HEK293T (cell line): ENCODE results near the gene SLC34A2.
A peak's percentile ranks its signal among the peaks of the same experiment; 100 is the strongest.

Experiments used
- CTCF ChIA-PET: fragments of 350-600 bp; formaldehyde crosslinking; extraction: SDS; loops from one replicate; lab custom pipeline; 2021; ENCODE audit warnings: antibody characterized with exemption, inconsistent platforms; lab: Yijun Ruan, JAX
- POLR2A ChIA-PET: fragments of 350-600 bp; formaldehyde crosslinking; extraction: SDS; loops from one replicate; lab custom pipeline; 2020; ENCODE audit warnings: antibody characterized with exemption, inconsistent platforms; lab: Yijun Ruan, JAX
- DNase-seq: peaks from one replicate; pipeline ENCODE4 v3.0.0; 2012; ENCODE audit warnings: mixed read lengths; ENCODE audit errors: extremely low spot score
- ARNT ChIP-seq: fragments of 450-650 bp; IDR thresholded peaks from 2 replicates; pipeline ENCODE4 v1.6.1; 2017; ENCODE audit warnings: mild to moderate bottlenecking
- BHLHE40 ChIP-seq: fragments of 450-650 bp; IDR thresholded peaks from 2 replicates; pipeline ENCODE4 v1.6.1; 2016; ENCODE audit warnings: mild to moderate bottlenecking, moderate library complexity, borderline replicate concordance
- CTBP1 ChIP-seq: fragments of 450-650 bp; IDR thresholded peaks from 2 replicates; pipeline ENCODE4 v1.6.1; 2016; ENCODE audit warnings: borderline replicate concordance
- ELF4 ChIP-seq: fragments of 450-650 bp; IDR thresholded peaks from 2 replicates; pipeline ENCODE4 v1.6.1; 2017; ENCODE audit warnings: antibody characterized with exemption
- FOXA1 ChIP-seq: fragments of 450-650 bp; IDR thresholded peaks from 2 replicates; pipeline ENCODE4 v1.6.1; 2016; ENCODE audit warnings: mild to moderate bottlenecking
- FOXK2 ChIP-seq: fragments of 450-650 bp; IDR thresholded peaks from 2 replicates; pipeline ENCODE4 v1.6.1; 2016; ENCODE audit warnings: mild to moderate bottlenecking
- FOXM1 ChIP-seq: fragments of 450-650 bp; IDR thresholded peaks from 2 replicates; pipeline ENCODE4 v1.6.1; 2017; ENCODE audit warnings: mild to moderate bottlenecking, borderline replicate concordance
- HDGF ChIP-seq: fragments of 450-650 bp; IDR thresholded peaks from 2 replicates; pipeline ENCODE4 v1.6.1; 2017; ENCODE audit warnings: antibody characterized with exemption, borderline replicate concordance
- L3MBTL2 ChIP-seq: fragments of 450-650 bp; conservative IDR thresholded peaks from 2 replicates; pipeline ENCODE4 v1.6.1; 2016; ENCODE audit warnings: mild to moderate bottlenecking
- LEF1 ChIP-seq: fragments of 450-650 bp; IDR thresholded peaks from 2 replicates; pipeline ENCODE4 v1.6.1; 2017; ENCODE audit warnings: mild to moderate bottlenecking, borderline replicate concordance
- NFRKB ChIP-seq: fragments of 450-650 bp; IDR thresholded peaks from 2 replicates; pipeline ENCODE4 v1.6.1; 2016; ENCODE audit warnings: mild to moderate bottlenecking, moderate library complexity
- PKNOX1 ChIP-seq: fragments of 450-650 bp; IDR thresholded peaks from 2 replicates; pipeline ENCODE4 v1.6.1; 2016
- SP1 ChIP-seq: fragments of 450-650 bp; IDR thresholded peaks from 2 replicates; pipeline ENCODE4 v1.6.1; 2017
- SUZ12 ChIP-seq: fragments of 450-650 bp; IDR thresholded peaks from 2 replicates; pipeline ENCODE4 v1.6.1; 2016; ENCODE audit warnings: mild to moderate bottlenecking
- TARDBP ChIP-seq: fragments of 450-650 bp; IDR thresholded peaks from 2 replicates; pipeline ENCODE4 v1.6.1; 2016
- ZNF384 ChIP-seq: fragments of 450-650 bp; IDR thresholded peaks from 2 replicates; pipeline ENCODE4 v1.6.1; 2016

SLC34A2 gene

DNA sequence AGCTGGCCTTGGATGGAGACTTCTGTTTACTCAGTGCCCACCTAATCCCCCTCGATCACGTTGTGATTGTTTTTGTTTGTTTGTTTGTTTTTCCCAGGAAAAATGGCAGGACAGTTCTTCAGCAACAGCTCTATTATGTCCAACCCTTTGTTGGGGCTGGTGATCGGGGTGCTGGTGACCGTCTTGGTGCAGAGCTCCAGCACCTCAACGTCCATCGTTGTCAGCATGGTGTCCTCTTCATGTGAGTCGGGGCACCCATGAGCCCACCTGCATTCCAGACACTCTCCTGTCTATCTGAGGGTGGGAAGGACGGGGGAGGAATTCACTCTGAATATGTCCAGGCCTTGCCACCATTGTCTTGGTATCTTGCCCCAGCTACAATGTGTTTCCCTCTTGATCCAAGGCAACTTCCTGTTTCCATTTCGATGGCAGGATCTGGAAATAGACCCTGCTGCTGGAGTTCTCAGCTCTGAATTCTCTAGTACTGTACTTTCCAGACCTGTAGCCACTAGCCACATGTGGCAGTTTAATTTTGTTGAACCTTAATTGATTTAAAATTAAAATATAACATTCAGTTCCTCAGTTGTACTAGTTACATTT lies 10.5 kb downstream of the SLC34A2 start:
- POLR2A ChIA-PET = no interaction called here
- CTCF ChIA-PET = no interaction called here
- TF ChIP-seq LEF1 (no peak), CTBP1 (no peak), L3MBTL2 (no peak), ELF4 (no peak), BHLHE40 (no peak), TARDBP (no peak), PKNOX1 (no peak), SUZ12 (no peak)
- DNase-seq = no peak

- TF ChIP-seq ELF4 = no peak
- no peak for TF ChIP-seq TARDBP
- no peak for TF ChIP-seq SUZ12
- TF ChIP-seq ZNF384 = no peak
- TF ChIP-seq PKNOX1 = no peak
- TF ChIP-seq FOXA1 = no peak
- TF ChIP-seq FOXM1 = no peak
- no peak for TF ChIP-seq ARNT
- no peak for TF ChIP-seq SP1
- no peak for TF ChIP-seq L3MBTL2
- no peak for TF ChIP-seq FOXK2
- TF ChIP-seq CTBP1 = no peak
- TF ChIP-seq LEF1 = no peak
- TF ChIP-seq NFRKB = no peak
- TF ChIP-seq HDGF = no peak
- no peak for TF ChIP-seq BHLHE40
- CTCF ChIA-PET = interaction anchor here (0.6 to 1.7 kb wide), 4 partner anchors 15 to 419 kb away, joined by 3 to 7 read pairs (median 4); no protein-coding TSS in a partner anchor
- DNase-seq = peak; percentile 43
- POLR2A ChIA-PET = no interaction called here
Observed at GRCh38 chr4:25667931-25668557, 12.4 kb downstream of the SLC34A2 start.

DNA sequence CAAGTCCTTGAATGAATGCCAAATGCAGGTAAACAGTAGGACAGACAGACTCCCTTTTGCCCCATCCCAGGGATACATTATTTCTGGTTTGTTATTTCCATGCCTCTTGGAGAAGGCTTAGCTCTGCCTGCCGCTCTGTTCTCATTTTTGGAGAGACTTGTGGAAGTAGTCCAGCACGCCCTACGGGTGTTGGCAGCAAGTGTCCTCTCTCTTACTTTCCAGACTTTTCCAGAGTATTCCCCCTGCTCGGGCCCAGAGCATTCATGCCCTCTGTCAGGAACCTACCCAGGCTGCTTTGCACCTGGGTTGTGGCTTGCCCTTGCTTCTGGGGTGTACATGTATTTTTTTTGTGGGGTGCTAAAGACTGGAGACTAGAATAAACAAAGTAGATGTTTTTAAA lies 15.3 kb downstream of the SLC34A2 start:
- no peak for DNase-seq
- POLR2A ChIA-PET = no interaction called here
- CTCF ChIA-PET = no interaction called here
- TF ChIP-seq BHLHE40 (no peak), L3MBTL2 (no peak), ELF4 (no peak), SP1 (no peak)

- DNase-seq = no peak
- ChIA-PET POLR2A (no interaction called here), CTCF (no interaction called here)
- TF ChIP-seq CTBP1 (no peak), HDGF (no peak), LEF1 (no peak)
Observed at GRCh38 chr4:25672756-25673155, 17.1 kb downstream of the SLC34A2 start.

- no peak for TF ChIP-seq BHLHE40
- ChIA-PET CTCF (no interaction called here), POLR2A (no interaction called here)
- DNase-seq = no peak
Observed at GRCh38 chr4:25674386-25674785, 18.7 kb downstream of the SLC34A2 start.

GRCh38 chr4:25676221-25676620 lies 20.6 kb downstream of the SLC34A2 start:
- TF ChIP-seq HDGF (no peak), L3MBTL2 (no peak), ARNT (no peak), TARDBP (no peak), FOXA1 (no peak), NFRKB (no peak), SUZ12 (no peak), PKNOX1 (no peak), FOXK2 (no peak), FOXM1 (no peak), ZNF384 (no peak), ELF4 (no peak), LEF1 (no peak), CTBP1 (no peak), BHLHE40 (no peak), SP1 (no peak)
- CTCF ChIA-PET = no interaction called here
- POLR2A ChIA-PET = no interaction called here
- DNase-seq = no peak

DNA sequence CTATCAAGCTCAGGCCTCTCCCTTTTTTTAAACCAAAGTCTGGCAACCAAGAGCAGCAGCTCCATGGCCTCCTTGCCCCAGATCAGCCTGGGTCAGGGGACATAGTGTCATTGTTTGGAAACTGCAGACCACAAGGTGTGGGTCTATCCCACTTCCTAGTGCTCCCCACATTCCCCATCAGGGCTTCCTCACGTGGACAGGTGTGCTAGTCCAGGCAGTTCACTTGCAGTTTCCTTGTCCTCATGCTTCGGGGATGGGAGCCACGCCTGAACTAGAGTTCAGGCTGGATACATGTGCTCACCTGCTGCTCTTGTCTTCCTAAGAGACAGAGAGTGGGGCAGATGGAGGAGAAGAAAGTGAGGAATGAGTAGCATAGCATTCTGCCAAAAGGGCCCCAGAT lies 21.5 kb downstream of the SLC34A2 start:
- ChIA-PET POLR2A (no interaction called here), CTCF (no interaction called here)
- no peak for DNase-seq
- TF ChIP-seq PKNOX1 = no peak
- TF ChIP-seq BHLHE40 = no peak
